PC-3 (cell line): ENCODE measurements around the gene TMC1. TPM values are rescaled to one million over a fixed set of nuclear protein-coding genes. Genes with fewer than 3 reads are reported as not detected.

Experiments
- ATAC-seq: fragments of 200-7000 bp; cut with Tn5 transposase; 2 replicates; pipeline ENCODE4 v1.9.1; 2020; ENCODE audit warnings: mild to moderate bottlenecking, moderate library complexity
- BruUV-seq: library from RNA; stranded (reverse); fragments of 400-500 nt; replicated peaks from 2 replicates; lab custom pipeline; 2021; lab: Mats Ljungman, UMichigan
- CTCF ChIA-PET: fragments of 300-600 bp; sonication (Branson Sonifier 250); formaldehyde crosslinking; loops from one replicate; lab custom pipeline; 2022; ENCODE audit warnings: antibody characterized with exemption; lab: Charles Lee
- POLR2A ChIA-PET: fragments of 300-600 bp; sonication (Branson Sonifier 250); formaldehyde crosslinking; loops from one replicate; lab custom pipeline; 2022; ENCODE audit warnings: antibody characterized with exemption; ENCODE audit not compliant: unreplicated experiment; lab: Charles Lee
- DNase-seq: peaks from one replicate; pipeline ENCODE4 v3.0.0-alpha.2; 2015
- H2AFZ ChIP-seq: fragments of 300-600 bp; sonication (generic); 2 replicates; pipeline ENCODE4 v1.6.0; 2016; ENCODE audit warnings: antibody characterized with exemption, low read length
- H3F3A ChIP-seq: fragments of 300-600 bp; sonication (generic); one replicate; pipeline ENCODE4 v1.6.0; 2017; ENCODE audit warnings: antibody characterized with exemption, low read length, control low read depth, mild to moderate bottlenecking; ENCODE audit not compliant: unreplicated experiment
- H3K27ac ChIP-seq: fragments of 300-600 bp; sonication (generic); 2 replicates; pipeline ENCODE4 v1.5.1; 2016; ENCODE audit warnings: mild to moderate bottlenecking, low read length
- H3K27me3 ChIP-seq: fragments of 300-600 bp; sonication (generic); 2 replicates; pipeline ENCODE4 v1.6.1; 2016; ENCODE audit warnings: low read length, mixed read lengths
- H3K36me3 ChIP-seq: fragments of 300-600 bp; sonication (generic); 2 replicates; pipeline ENCODE4 v1.6.1; 2016; ENCODE audit warnings: low read depth, mixed run types, low read length, mixed read lengths
- H3K4me1 ChIP-seq: fragments of 300-600 bp; sonication (generic); 2 replicates; pipeline ENCODE4 v1.5.1; 2016; ENCODE audit warnings: low read length; ENCODE audit not compliant: insufficient read depth
- H3K4me2 ChIP-seq: fragments of 300-600 bp; sonication (generic); 2 replicates; pipeline ENCODE4 v1.6.0; 2016; ENCODE audit warnings: low read length
- H3K4me3 ChIP-seq: fragments of 300-600 bp; sonication (generic); 2 replicates; pipeline ENCODE4 v1.5.1; 2016; ENCODE audit warnings: mild to moderate bottlenecking, low read length, mixed read lengths
- H3K79me2 ChIP-seq: fragments of 300-600 bp; sonication (generic); 2 replicates; pipeline ENCODE4 v1.6.1; 2017; ENCODE audit warnings: low read length, mixed read lengths
- H3K9ac ChIP-seq: fragments of 300-600 bp; sonication (generic); 2 replicates; pipeline ENCODE4 v1.6.0; 2016; ENCODE audit warnings: mild to moderate bottlenecking, low read length
- H3K9me2 ChIP-seq: fragments of 300-600 bp; sonication (generic); replicated peaks from 2 replicates; pipeline ENCODE4 v1.6.1; 2016; ENCODE audit warnings: mixed run types, low read length, mixed read lengths
- H3K9me3 ChIP-seq: fragments of 300-600 bp; sonication (generic); 2 replicates; pipeline ENCODE4 v1.6.1; 2016; ENCODE audit warnings: low read length, mixed read lengths
- H4K20me1 ChIP-seq: fragments of 300-600 bp; sonication (generic); 2 replicates; pipeline ENCODE4 v1.6.1; 2016; ENCODE audit warnings: low read length, mixed read lengths
- CTCF ChIP-seq: fragments of 300-600 bp; sonication (generic); conservative IDR thresholded peaks from 2 replicates; pipeline ENCODE4 v1.5.1; 2017; ENCODE audit warnings: antibody characterized with exemption, low read depth, mild to moderate bottlenecking, low read length
- EZH2 ChIP-seq: fragments of 300-600 bp; sonication (generic); IDR thresholded peaks from one replicate; pipeline ENCODE4 v1.6.1; 2017; ENCODE audit warnings: antibody characterized with exemption, mild to moderate bottlenecking, low read length; ENCODE audit not compliant: unreplicated experiment
- EZH2phosphoT487 ChIP-seq: fragments of 300-600 bp; sonication (generic); IDR thresholded peaks from 2 replicates; pipeline ENCODE4 v1.6.1; 2018; ENCODE audit warnings: mild to moderate bottlenecking, antibody characterized with exemption, low read length, borderline replicate concordance
- intact Hi-C: fragments of 100-400 bp; cut with micrococcal nuclease; formaldehyde crosslinking; loops from 2 replicates; pipeline ENCODE4 v1.9.0; 2023
- total RNA-seq: library from RNA; depleted of rRNA; stranded (reverse); fragments of >200 nt; gene quantifications from 2 replicates; pipeline ENCODE4 v1.2.3, GENCODE V29; 2014

The TMC1 gene
- total RNA-seq, 1 experiment from 2014 or later = 0.15 TPM

- H3K27me3 ChIP-seq = peaks cover 12% of the 10 kb centered on the region; the same call in 1 of the 2 replicates
- no peak overlapping the region for H3K9ac ChIP-seq
- DNase-seq (peak; percentile 29), ATAC-seq (no peak)
- no peak overlapping the region for H3K4me2 ChIP-seq
- intact Hi-C loops = no loop called here
- no peaks in the 10 kb centered on the region for H3K9me2 ChIP-seq
- no peak for TF ChIP-seq EZH2
- TF ChIP-seq EZH2phosphoT487 = no peak
- TF ChIP-seq CTCF = peak; percentile 52
- no TSS peak for BruUV-seq
- no peak overlapping the region for H3K4me3 ChIP-seq
- H2AFZ ChIP-seq = no peak overlapping the region
- H3K79me2 ChIP-seq = no peaks in the 10 kb centered on the region
- no peaks in the 10 kb centered on the region for H3K9me3 ChIP-seq
- H3K4me1 ChIP-seq = no peaks in the 10 kb centered on the region
- no peaks in the 10 kb centered on the region for H4K20me1 ChIP-seq
- no peaks in the 10 kb centered on the region for H3K36me3 ChIP-seq
- no peaks in the 10 kb centered on the region for H3F3A ChIP-seq
- ChIA-PET CTCF (no interaction called here), POLR2A (no interaction called here)
- no peak overlapping the region for H3K27ac ChIP-seq
Measured at GRCh38 chr9:72807765-72808445, 286.5 kb downstream of the TMC1 start.

- Histone ChIP-seq H3K4me1 (no peaks in the 10 kb centered on the region), H3K9me2 (no peaks in the 10 kb centered on the region), H3K4me2 (no peak overlapping the region), H3F3A (no peaks in the 10 kb centered on the region), H3K79me2 (no peaks in the 10 kb centered on the region), H3K27me3 (peaks cover 13% of the 10 kb centered on the region; the same call in 1 of the 2 replicates), H2AFZ (no peak overlapping the region), H3K36me3 (no peaks in the 10 kb centered on the region), H4K20me1 (no peaks in the 10 kb centered on the region), H3K27ac (no peak overlapping the region), H3K4me3 (no peak overlapping the region), H3K9ac (no peak overlapping the region), H3K9me3 (no peaks in the 10 kb centered on the region)
- POLR2A ChIA-PET = no interaction called here
- TF ChIP-seq EZH2 (no peak), CTCF (no peak; the same call in 1 of the 2 replicates), EZH2phosphoT487 (no peak)
- DNase-seq (no peak), ATAC-seq (no peak)
- no TSS peak for BruUV-seq
- intact Hi-C loops = no loop called here
- CTCF ChIA-PET = no interaction called here
Measured at GRCh38 chr9:72808446-72808768, 287.0 kb downstream of the TMC1 start.

DNA sequence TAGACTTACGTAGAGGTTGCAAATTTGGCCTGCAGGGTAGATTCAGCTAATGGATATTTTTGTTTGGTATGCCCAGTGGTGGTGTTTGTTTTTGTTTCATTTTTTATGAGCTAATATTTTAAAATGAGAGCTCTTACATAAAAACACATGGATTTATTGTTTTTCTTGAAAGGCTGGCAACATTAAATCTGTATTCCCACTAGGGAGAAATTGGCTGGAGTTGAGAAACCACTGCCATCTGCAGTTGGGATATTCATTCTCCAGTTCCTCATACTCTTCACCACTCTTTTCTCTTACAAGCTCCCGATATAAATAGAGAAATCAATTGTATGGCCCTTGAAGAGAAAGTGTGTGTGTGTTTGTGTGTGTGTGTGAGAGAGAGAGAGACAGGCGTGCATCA lies 288.2 kb downstream of the TMC1 start:
- no peak overlapping the region for H3K27ac ChIP-seq
- H3K4me2 ChIP-seq = no peak overlapping the region
- POLR2A ChIA-PET = no interaction called here
- H3K9ac ChIP-seq = no peak overlapping the region
- H3K79me2 ChIP-seq = no peaks in the 10 kb centered on the region
- no peak overlapping the region for H2AFZ ChIP-seq
- BruUV-seq = no TSS peak
- no peak for TF ChIP-seq EZH2phosphoT487
- TF ChIP-seq EZH2 = no peak
- TF ChIP-seq CTCF = no peak
- no peaks in the 10 kb centered on the region for H3F3A ChIP-seq
- ATAC-seq (no peak), DNase-seq (no peak)
- no peaks in the 10 kb centered on the region for H3K4me1 ChIP-seq
- no peaks in the 10 kb centered on the region for H3K9me2 ChIP-seq
- CTCF ChIA-PET = no interaction called here
- no peaks in the 10 kb centered on the region for H3K36me3 ChIP-seq
- H4K20me1 ChIP-seq = no peaks in the 10 kb centered on the region
- peaks cover 23% of the 10 kb centered on the region for H3K27me3 ChIP-seq
- no peak overlapping the region for H3K4me3 ChIP-seq
- H3K9me3 ChIP-seq = no peaks in the 10 kb centered on the region
- intact Hi-C loops = no loop called here
